HG02852 (cell line): Measurements from ENCODE around the gene PHACTR2.

Experiments used
- ATAC-seq: cut with Tn5 transposase; IDR thresholded peaks from one replicate; pipeline ENCODE4 v1.9.1; 2021; ENCODE audit warnings: mild to moderate bottlenecking, moderate library complexity; ENCODE audit not compliant: unreplicated experiment

Gene PHACTR2

GRCh38 chr6:143674483-143675381 is 3.0 kb upstream of the PHACTR2 start:
- ATAC-seq: no peak

- no peak for ATAC-seq
These were observed 2.3 kb upstream of the PHACTR2 start for GRCh38 chr6:143675382-143675900.

- ATAC-seq: no peak
These were observed 1.8 kb upstream of the PHACTR2 start for GRCh38 chr6:143675946-143676345.

- no peak for ATAC-seq
These were observed 1.2 kb upstream of the PHACTR2 start for GRCh38 chr6:143676437-143677045.

- ATAC-seq: no peak
These were observed 231 bp upstream of the PHACTR2 start for GRCh38 chr6:143677577-143677890.

GRCh38 chr6:143679041-143679440 is 1.3 kb downstream of the PHACTR2 start:
- no peak for ATAC-seq

GRCh38 chr6:143680141-143680540 is 2.4 kb downstream of the PHACTR2 start:
- no peak for ATAC-seq

GRCh38 chr6:143682805-143683204 is 5.0 kb downstream of the PHACTR2 start:
- no peak for ATAC-seq

GRCh38 chr6:143684486-143684885 is 6.7 kb downstream of the PHACTR2 start:
- ATAC-seq: no peak

- no peak for ATAC-seq
These were observed 7.9 kb downstream of the PHACTR2 start for GRCh38 chr6:143685653-143686052.

- no peak for ATAC-seq
These were observed 9.8 kb downstream of the PHACTR2 start for GRCh38 chr6:143687591-143687990.

GRCh38 chr6:143688681-143689080 is 10.9 kb downstream of the PHACTR2 start:
- no peak for ATAC-seq

- no peak for ATAC-seq
These were observed 12.1 kb downstream of the PHACTR2 start for GRCh38 chr6:143689852-143690251.

GRCh38 chr6:143691155-143691554 is 13.4 kb downstream of the PHACTR2 start:
- no peak for ATAC-seq

- no peak for ATAC-seq
These were observed 14.3 kb downstream of the PHACTR2 start for GRCh38 chr6:143691900-143692636.

- ATAC-seq: no peak
These were observed 14.9 kb downstream of the PHACTR2 start for GRCh38 chr6:143692696-143693095.

- ATAC-seq: no peak
These were observed 16.2 kb downstream of the PHACTR2 start for GRCh38 chr6:143694013-143694412.

GRCh38 chr6:143694560-143694959 is 16.8 kb downstream of the PHACTR2 start:
- no peak for ATAC-seq

GRCh38 chr6:143695130-143695968 is 17.6 kb downstream of the PHACTR2 start:
- ATAC-seq: no peak

- no peak for ATAC-seq
These were observed 18.4 kb downstream of the PHACTR2 start for GRCh38 chr6:143695969-143696663.
